Daoy (cell line): ENCODE results near the gene TAS2R4. TPM values are rescaled to one million over a fixed set of nuclear protein-coding genes. Genes with fewer than 3 reads are reported as not detected.
"Not testable (repeated sequence)": the region's sequence is repeated elsewhere in the genome, so short reads cannot be mapped to it uniquely, and the experiment has no call there.

Experiments
- DNase-seq: peaks from one replicate; pipeline ENCODE4 v3.0.0-alpha.2; 2015; ENCODE audit warnings: low read depth
- total RNA-seq: library from RNA; depleted of rRNA; stranded (reverse); fragments of >200 nt; shearing (Covaris generic); gene quantifications from 2 replicates; pipeline ENCODE4 v1.2.3, GENCODE V29; 2014; rRNA removed

The TAS2R4 gene
- total RNA-seq, 1 experiment from 2014 or later: 0.69 TPM

DNA sequence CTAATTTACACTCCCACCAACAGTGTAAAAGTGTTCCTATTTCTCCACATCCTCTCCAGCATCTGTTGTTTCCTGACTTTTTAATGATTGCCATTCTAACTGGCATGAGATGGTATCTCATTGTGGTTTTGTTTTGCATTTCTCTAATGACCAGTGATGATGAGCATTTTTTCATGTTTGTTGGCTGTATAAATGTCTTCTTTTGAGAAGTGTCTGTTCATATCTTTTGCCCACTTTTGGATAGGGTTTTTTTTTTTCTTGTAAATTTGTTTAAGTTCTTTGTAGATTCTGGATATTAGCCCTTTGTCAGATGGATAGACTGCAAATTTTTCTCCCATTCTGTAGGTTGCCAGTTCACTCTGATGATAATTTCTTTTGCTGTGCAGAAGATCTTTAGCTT is 46.0 kb downstream of the TAS2R4 start:
- not testable (repeated sequence) for DNase-seq

Other genes starting within 250 kb of the TAS2R4 start
- 32.6 and 38.7 TPM in 2 replicates for gene AGK, start 225.3 kb upstream of the TAS2R4 start, total RNA-seq
- 17.1 and 17.9 TPM in 2 replicates for gene DENND11, start 74.5 kb upstream of the TAS2R4 start, total RNA-seq
- gene WEE2, start 68.3 kb upstream of the TAS2R4 start, total RNA-seq: not detected in 2 replicates
- 913 and 1,102 TPM in 2 replicates for gene SSBP1, start 38.3 kb upstream of the TAS2R4 start, total RNA-seq
- gene TAS2R3, start 12.6 kb upstream of the TAS2R4 start, total RNA-seq: 0.17 TPM in 1 of 2 replicates, not detected in the other
- 0.06 TPM in 1 of 2 replicates, not detected in the other for gene TAS2R5, start 13.5 kb downstream of the TAS2R4 start, total RNA-seq
- not detected in 2 replicates for gene PRSS37, start 64.8 kb downstream of the TAS2R4 start, total RNA-seq
- not detected in 2 replicates for gene OR9A4, start 139.7 kb downstream of the TAS2R4 start, total RNA-seq
- not detected in 2 replicates for gene CLEC5A, start 170.3 kb downstream of the TAS2R4 start, total RNA-seq
- gene TAS2R38, start 197.1 kb downstream of the TAS2R4 start, total RNA-seq: not detected in 2 replicates
- gene MGAM, start 219.2 kb downstream of the TAS2R4 start, total RNA-seq: 0.40 TPM in 1 of 2 replicates, not detected in the other